ENCODE measurements around the gene NOL3. TPM values are rescaled to one million over a fixed set of nuclear protein-coding genes. Genes with fewer than 3 reads are reported as not detected.
A peak's percentile ranks its signal among the peaks of the same experiment; 100 is the strongest.

The NOL3 gene
- total RNA-seq, 1 donor from 2014 or later: 3.7 TPM

DNA sequence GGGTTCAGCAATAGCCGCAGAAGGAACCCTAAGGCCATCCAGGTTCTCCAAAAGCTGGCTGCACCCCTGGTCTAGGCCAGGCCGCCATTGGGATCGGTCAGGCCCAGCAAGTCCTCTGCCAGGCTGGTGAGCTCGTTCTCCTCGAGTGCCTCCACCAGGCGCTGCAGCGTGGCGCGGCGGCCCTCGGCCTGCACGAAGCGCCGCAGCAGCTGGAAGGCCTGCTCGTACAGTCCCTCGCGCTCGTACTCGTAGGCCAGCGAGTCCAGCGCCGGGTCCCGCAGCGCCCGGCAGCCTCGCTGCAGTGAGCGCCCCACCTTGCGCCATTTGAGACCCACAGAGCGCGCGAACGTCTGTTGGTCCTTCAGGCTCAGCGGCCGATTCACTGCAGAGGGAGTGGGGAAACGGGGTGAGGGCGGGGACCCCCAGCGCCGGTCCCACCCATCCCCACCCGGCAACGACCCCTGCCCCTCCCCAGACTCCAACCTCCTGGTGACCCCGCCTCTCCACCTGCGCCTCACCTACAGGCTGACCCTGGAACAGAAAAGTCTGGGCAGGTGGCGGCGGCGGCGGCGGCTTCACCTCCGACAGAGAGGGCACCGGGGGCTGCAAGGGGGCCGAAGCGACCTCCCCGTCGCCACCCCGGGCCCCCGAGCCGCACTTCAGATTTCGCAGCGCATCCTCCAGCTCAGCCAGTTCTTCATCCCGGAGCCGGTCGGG lies 15.6 kb upstream of the NOL3 start:
- DNase-seq (ENCODE audit: low spot score in 2 of 2) (peak in 1 of 2 donors; percentile 42), FAIRE-seq (no peak)

DNA sequence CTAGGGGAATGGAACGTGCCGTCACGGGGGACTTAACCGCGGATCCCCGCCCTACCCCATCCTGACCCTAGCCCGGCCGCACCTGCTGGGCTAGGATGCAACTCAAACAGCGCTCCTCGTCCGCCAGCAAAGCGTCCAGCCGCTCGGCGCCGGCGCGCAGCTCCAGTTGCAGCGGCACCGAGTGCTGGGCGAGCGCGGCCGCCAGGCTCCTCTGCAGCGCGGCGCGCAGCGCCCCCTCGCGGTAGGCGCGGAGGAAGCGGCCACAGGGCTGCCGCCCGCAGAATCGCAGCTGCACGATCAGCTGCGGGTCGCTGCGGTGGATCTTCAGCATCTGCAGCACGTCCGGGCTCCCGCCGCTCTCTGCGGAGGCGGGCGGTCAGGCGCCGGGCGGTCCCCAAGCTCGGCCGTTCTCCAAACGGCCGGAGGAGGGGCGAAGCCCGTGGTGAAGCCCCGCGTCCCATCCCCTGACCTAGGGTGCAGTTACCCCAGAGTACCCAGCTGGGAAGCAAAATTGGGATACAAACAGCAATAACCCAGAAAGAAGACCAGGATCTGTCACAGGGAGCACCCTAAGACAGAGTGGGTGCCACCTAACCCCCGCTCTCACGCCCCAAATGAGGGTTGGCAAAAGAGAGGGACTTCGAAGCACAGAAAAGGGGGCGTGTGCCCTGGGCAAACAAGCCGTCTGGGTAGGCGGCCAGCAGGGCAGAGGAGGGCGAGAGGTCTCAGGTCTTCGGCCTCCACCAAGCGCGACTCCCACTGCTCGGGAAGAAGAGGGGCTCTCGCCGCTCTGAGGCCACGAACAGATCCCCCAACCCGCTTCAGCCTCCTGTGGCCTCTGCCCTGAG lies 14.8 kb upstream of the NOL3 start:
- FAIRE-seq: no peak
- peak; percentile 94 to 96 for DNase-seq (ENCODE audit: low spot score in 2 of 2)

DNA sequence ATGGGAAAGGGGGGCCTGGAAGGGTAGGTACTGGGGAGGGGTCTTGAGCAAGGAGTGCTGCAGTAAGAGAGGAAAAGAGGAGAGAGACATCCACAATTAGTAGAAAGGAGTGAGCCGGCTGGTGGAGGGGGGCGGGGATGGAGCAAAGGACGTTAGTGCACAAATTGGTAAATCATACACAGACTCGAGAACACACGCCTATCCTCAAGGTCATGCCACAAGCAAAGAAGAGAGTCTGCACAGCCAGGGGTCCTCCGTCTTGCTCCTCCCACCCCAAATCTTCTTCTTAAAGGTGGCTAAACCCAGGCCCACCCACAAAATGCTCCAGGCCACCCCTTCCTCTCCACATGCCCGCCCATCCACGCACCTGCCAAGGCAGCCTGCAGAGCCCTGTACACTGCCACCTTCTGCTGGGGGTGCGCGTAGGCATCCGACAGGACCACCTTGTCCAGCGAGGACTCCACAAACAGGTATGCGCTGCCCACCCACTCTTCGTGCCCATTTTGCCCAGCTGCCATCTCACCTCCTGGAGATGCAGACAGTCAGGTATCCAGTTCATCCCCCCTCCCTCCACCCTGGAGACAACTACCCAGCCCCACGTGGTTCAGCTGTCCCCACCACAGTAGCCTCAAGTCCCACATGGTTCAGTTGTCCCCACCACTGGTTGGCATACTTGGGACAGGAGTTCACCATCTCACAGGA lies 14.0 kb upstream of the NOL3 start:
- no peak for FAIRE-seq
- DNase-seq (ENCODE audit: low spot score in 2 of 2): peak in 1 of 2 donors; percentile 35

DNA sequence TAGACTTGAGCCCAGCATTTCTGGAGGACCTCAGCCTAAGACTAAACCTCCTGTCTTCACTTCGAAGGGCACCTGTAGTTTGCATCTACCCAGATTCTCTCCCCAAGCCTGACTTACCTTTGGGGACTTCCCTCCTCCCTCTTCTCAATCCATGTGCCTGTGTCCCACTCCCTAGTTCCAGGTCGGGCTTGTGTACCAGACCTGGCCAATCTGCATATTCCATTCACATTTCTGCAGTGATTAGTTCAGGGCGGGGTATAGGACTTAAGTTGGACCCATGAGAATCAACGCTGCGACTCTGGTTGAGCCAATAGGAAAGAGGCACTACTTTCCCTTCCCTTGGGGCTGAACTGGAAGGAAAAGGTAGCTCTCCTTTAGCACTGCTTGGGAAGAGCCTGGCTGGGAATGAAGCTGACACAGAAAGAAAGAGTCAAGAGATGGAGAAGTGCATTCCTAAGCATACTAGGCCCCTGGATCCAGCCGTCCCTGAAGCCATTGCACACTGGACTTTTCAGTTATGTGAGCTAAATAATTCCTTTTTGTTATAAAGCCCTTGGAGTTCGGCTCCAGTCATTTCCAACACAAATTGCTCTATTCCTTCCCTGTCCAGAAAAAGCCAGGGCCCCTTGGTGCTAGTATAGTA lies 13.1 kb upstream of the NOL3 start:
- DNase-seq (ENCODE audit: low spot score in 2 of 2) (no peak), FAIRE-seq (no peak)

DNA sequence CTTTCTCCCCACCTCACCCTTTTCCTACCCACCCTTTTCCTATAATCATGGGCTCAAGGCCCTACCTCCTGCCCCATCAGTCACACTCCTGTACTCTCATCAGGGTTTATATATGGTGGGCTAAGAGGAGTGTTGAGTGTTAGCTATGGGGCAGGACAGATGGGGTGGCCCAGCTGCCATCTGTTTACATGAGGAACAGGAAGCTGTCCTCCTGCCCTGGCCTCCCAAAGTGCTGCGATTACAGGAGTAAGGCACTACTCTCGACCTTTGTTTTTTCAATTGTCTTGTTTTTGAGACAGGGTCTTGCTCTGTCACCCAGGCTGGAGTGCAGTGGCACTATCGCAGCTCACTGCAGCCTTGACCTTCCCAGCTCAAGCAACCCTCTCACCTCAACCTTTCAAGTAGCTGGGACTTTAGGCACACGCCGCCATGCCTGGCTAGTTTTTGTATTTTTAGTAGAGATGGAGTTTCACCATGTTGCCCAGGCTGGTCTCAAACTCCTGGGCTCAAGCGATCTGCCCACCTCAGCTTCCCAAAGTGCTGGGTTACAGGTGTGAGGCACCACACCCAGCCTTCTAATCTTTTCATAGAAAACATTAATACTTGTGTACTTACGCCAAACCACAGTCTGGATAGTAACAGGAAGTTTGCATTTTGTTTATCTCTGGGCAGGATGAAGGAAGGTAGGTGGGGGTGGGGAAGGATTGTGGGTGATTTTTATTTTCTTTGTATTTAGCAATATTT lies 12.3 kb upstream of the NOL3 start:
- no peak for FAIRE-seq
- DNase-seq (ENCODE audit: low spot score in 2 of 2): peak in 1 of 2 donors; percentile 12

DNA sequence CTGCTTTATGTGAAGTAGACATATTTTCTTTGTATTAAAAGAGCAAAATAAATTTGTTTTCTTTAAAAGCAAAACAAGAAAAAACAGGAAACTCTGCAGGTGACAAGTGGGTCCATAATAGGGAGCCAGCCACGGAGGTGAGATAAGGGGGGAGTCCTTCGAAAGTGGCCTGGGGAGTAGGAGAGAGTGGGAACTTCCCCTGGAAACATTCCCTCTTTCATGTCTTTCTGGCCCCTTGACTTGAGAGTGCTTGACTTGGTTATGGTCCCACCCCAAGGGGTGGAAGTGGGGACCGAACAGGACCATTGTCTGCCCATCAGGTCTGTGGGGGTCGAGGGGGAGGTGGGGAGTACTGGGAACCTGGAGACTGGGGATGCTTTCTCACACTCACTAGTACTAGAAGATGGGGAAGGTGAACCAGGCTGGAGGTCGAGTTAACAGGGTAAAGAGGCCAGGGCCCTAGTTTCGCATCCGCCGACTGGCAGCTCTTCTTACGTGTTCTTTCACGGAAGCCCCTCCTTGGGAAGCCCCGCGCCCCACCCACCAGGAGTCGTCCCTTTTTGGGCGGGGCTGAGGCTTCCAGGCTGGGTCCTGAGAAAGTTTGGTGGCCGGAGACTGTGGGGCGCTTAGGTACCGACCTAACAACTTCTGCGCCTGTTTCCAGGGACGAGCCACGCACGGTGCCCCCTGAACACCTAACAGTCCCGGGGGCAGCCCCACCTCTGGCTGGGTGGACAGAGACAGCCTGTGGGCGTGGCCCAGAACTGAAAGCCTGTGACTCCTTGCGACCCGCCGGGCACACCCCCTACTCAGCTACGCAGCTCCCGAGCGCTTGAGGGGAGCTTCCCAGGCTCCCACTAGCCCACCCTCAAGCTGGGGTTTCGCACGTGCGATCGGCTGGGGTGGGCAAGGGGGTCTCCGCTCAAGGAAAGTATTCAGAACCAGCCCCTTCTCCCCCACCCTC lies 11.4 kb upstream of the NOL3 start:
- FAIRE-seq: no peak
- DNase-seq (ENCODE audit: low spot score in 2 of 2): peak in 1 of 2 donors; percentile 46

DNA sequence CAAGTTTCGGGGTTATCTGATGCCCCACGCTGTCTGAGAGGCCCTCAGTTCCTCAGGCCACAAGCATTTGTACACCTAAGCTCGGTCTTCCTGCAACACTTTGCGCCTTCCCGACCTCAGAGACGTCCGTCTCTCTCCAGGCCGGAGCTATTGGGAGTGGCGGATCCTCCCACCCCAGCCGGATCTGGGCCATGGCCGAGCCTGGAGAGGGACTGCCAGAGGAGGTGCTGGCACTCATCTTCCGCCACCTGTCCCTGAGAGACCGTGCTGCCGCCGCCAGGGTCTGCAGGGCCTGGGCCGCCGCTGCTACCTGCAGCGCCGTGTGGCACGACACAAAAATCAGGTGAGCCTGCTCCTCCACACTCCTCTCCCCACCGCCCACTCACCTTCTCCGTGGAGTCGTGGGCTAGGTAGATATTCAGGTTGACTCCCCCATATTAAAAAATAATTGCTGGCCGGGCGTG lies 8.7 kb upstream of the NOL3 start:
- DNase-seq (ENCODE audit: low spot score in 2 of 2) (peak in 1 of 2 donors; percentile 19), FAIRE-seq (no peak)

DNA sequence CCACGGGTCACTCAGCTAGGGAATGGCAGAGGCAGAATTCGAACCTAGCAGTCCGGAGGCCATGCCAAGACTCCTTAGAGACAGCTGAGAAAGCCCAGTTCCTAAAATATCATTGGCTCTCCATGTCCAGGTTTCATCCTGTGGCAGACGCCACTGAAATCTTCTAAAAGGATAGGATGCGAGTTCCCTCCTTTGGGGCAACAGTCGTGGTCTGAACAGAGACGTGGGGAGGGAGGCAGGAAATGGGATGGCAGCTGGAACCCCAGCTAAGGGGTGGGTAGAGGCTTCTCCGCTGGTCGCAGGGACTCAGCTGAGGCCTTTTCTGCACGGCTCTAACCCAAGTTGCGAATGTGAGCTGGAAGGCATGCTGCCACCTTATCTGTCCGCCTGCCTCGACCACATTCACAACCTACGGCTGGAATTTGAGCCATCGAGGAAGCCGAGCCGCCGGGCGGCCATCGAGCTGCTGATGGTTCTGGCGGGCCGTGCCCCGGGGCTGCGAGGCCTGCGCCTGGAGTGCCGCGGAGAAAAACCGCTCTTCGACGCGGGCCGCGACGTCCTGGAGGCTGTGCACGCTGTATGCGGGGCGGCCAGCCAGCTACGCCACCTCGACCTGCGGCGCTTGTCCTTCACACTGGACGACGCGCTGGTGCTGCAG lies 7.7 kb upstream of the NOL3 start:
- DNase-seq (ENCODE audit: low spot score in 2 of 2) (peak in 1 of 2 donors; percentile 40), FAIRE-seq (no peak)

DNA sequence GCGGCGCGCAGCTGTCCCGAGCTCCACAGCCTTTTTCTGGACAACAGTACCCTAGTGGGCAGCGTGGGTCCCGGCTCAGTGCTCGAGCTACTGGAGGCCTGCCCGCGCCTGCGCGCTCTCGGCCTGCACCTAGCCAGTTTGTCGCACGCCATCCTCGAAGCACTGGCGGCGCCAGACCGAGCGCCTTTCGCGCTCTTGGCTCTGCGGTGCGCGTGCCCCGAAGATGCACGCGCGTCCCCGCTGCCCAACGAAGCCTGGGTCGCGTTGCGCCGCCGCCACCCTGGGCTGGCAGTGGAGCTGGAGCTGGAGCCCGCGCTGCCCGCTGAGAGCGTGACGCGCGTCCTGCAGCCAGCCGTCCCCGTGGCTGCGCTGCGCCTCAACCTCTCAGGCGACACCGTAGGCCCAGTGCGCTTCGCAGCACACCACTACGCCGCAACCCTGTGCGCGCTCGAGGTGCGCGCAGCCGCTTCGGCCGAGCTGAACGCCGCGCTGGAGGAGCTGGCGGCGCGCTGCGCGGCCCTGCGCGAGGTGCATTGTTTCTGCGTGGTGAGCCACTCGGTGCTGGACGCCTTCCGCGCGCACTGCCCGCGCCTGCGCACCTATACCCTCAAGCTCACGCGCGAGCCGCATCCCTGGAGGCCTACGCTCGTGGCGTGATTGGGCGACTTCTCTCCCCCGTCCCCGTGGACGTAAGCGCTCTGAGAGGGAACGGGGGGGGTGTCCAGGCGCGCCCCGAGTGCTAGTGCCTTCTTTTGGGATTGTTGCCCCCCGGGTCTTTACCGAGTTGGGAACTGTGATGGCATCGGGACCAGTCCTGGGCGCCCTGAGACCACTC lies 7.0 kb upstream of the NOL3 start:
- FAIRE-seq: no peak
- DNase-seq (ENCODE audit: low spot score in 2 of 2): peak in 1 of 2 donors; percentile 73

DNA sequence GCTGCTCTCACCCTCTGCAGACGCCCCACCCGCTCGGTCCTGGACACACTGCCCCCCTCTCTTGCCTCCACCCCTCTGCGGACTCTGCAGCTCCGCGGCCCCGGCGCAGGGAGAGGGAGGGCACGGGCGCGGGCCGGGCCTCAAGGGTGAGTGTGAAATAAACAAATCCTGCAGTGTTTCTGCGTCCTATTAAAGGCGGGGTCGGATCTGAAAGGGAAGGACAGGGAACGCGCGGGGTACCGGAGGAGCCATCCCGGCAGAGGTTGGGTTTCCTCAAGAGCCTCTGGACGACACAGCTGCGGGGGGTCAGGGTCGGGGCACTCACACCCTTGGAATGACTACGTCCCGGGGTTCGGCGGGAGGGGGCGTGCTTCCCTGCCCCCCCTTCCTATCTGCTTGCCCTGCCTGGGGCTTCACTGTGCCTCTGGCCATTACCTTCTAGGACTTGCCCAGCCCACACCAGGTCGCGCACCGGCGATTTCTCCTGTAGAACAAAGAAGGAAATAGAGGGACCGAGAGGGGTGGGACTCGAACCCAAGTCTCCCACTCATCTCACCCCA lies 6.3 kb upstream of the NOL3 start:
- DNase-seq (ENCODE audit: low spot score in 2 of 2) (no peak), FAIRE-seq (no peak)

DNA sequence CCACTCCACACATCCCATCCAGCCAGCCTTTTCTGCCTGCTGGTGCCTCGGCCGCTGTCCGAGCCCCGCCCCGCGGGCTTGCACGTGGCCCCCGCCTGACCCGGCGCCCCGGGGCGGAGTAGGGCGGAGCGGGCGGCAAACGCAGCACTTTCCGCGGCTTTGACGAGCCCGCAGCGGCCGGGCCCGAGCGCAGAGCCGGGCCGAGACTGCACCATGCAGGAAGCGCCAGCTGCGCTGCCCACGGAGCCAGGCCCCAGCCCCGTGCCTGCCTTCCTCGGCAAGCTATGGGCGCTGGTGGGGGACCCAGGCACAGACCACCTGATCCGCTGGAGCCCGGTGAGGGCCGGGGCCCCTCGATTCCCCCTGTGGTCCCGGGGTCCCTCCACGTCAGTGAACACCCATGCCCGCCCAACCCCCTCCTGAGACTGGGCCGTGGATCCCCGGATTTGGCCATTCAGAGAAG lies 5.7 kb upstream of the NOL3 start, which contains the start of gene HSF4:
Gene HSF4, plus strand, starts transcription at position 147 of the 463 bp plus-strand sequence. Its CDS starts 67 bp downstream, at position 214.
- DNase-seq (ENCODE audit: low spot score in 2 of 2) (peak; percentile 80 to 90), FAIRE-seq (no peak)

DNA sequence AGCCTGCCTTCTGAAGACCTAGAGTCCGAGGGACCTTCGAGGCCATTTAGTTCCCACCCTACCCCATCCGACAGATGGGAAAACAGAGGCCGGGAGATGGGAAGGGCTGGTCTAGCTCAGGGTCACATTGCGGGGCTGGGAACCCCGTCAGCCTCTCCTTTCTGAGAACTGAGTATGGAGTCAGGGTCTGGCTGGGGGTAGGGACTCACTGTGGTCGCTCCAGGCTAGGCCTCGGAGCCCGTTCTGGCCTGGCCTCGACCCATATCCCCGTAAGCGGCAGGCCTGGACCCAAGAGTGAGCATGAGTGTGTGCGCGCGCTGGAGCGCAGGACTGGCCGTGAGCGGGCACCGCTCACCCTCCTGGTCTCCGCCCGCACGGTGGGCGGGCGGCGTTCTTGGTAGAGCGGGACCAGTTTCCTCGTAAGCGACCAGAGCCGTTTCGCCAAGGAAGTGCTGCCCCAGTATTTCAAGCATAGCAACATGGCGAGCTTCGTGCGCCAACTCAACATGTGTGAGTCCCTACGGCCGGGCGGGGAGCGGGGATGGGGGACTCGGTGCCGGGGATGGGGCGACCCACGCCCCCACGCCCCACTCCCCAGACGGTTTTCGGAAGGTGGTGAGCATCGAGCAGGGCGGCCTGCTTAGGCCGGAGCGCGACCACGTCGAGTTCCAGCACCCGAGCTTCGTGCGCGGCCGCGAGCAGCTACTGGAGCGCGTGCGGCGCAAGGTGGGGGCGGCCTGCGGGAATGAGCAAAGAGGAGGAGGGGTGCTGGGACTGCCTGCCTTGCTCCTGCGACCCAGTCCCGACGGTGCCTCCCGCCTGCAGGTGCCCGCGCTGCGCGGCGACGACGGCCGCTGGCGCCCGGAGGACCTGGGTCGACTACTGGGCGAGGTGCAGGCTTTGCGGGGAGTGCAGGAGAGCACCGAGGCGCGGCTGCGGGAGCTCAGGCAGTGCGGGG lies 4.9 kb upstream of the NOL3 start:
- DNase-seq (ENCODE audit: low spot score in 2 of 2): no peak
- no peak for FAIRE-seq

DNA sequence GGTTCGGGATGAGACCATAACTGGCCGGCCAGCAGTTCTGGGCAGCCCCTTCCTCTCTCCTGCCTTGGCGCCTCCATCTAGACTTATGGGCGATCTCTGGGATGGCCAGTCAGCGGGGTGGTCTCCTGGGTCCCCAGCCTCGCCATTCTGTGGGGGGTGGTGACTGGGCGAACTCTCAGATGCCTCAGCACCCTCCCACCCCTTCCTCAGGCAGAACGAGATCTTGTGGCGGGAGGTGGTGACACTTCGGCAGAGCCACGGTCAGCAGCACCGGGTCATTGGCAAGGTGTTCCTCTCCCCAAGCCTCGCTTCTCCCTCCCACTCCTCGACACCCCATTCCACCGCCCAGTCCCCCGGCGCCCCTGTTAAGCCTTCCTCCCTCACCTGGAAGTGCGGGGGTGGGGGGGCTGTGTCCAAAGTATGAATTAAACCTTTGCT lies 4.2 kb upstream of the NOL3 start:
- no peak for FAIRE-seq
- DNase-seq (ENCODE audit: low spot score in 2 of 2): no peak

DNA sequence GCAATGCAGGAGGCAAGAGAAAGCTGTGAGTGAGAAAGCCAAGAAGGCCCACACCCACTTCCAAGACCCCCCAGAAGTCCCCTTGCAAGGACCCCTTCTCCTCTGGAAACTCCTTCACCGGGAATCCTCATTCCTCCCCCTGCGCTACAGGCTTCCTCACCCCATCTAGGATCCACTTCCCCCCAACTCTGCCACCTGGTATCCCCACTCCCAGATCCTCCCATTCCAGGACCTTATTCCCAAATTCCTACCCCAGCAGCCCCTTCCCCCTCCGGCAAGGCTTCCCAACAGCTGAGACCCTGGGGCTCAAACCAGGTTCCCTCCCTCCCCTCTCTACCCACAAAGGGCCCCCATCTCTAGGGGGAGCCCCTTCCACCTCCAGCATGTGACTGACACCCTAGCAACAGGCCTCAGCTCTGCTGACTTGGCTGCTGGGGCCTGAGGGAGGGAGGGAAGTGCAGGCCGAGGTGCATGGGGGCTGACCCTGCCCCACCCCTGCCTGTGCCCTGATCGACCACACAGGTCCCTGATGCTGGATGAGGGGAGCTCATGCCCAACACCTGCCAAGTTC lies 3.7 kb upstream of the NOL3 start:
- FAIRE-seq: no peak
- DNase-seq (ENCODE audit: low spot score in 2 of 2): no peak

DNA sequence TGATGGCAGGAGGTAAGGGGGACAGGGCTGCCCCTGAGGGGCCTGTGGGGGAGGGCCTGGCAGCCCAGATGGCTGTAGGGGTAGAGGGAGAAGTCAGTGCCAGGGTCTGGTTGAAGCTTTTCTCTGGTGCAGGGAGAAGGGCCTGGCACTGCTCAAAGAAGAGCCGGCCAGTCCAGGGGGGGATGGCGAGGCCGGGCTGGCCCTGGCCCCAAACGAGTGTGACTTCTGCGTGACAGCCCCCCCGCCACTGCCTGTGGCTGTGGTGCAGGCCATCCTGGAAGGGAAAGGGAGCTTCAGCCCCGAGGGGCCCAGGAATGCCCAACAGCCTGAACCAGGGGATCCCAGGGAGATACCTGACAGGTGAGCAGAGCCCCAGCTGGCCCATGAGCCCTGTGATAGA lies 2.8 kb upstream of the NOL3 start:
- DNase-seq (ENCODE audit: low spot score in 2 of 2) (no peak), FAIRE-seq (no peak)
